ENCODE measurements around the gene BTBD1. TPM values are rescaled to one million over a fixed set of nuclear protein-coding genes. Genes with fewer than 3 reads are reported as not detected.

BTBD1 gene
- polyA plus RNA-seq, 1 experiment: 113 TPM

DNA sequence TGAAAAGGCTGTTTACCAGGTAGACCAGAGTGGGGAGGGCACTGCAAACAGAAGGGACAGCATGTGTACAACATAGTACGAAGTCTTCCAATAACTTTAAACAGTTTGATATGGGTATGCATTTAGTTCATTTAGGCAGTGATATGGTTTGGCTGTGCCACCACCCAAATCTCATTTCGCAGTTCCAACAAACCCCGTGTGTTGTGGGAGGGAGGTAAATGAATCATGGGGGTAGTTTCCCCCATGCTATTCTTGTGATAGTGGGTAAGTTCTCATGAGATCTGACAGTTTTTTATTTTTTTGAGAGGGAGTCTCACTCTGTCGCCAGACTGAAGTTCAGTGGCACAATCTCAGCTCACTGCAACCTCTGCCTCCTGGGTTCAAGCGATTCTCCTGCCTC is 88.6 kb downstream of the BTBD1 start:
- DNase-seq (ENCODE audit: low read depth, low spot score): no peak
- TF ChIP-seq, protein P1, sequence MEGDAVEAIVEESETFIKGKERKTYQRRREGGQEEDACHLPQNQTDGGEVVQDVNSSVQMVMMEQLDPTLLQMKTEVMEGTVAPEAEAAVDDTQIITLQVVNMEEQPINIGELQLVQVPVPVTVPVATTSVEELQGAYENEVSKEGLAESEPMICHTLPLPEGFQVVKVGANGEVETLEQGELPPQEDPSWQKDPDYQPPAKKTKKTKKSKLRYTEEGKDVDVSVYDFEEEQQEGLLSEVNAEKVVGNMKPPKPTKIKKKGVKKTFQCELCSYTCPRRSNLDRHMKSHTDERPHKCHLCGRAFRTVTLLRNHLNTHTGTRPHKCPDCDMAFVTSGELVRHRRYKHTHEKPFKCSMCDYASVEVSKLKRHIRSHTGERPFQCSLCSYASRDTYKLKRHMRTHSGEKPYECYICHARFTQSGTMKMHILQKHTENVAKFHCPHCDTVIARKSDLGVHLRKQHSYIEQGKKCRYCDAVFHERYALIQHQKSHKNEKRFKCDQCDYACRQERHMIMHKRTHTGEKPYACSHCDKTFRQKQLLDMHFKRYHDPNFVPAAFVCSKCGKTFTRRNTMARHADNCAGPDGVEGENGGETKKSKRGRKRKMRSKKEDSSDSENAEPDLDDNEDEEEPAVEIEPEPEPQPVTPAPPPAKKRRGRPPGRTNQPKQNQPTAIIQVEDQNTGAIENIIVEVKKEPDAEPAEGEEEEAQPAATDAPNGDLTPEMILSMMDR (IDR thresholded peaks at IDR 0.05; ENCODE audit: low read depth, low read length): no peak
- ChIA-PET POLR2A (no interaction called here), CTCF (no interaction called here)
- no peak overlapping the region for H3K27ac ChIP-seq (ENCODE audit: low read depth, low read length)
- no peaks in the 10 kb centered on the region for H3K9me3 ChIP-seq (ENCODE audit: control insufficient read depth, insufficient read depth, low read length)
- H3K4me3 ChIP-seq (ENCODE audit: low read depth, low read length): no peak overlapping the region
- no peaks in the 10 kb centered on the region for H3K27me3 ChIP-seq (ENCODE audit: control insufficient read depth, insufficient read depth, low read length)

DNA sequence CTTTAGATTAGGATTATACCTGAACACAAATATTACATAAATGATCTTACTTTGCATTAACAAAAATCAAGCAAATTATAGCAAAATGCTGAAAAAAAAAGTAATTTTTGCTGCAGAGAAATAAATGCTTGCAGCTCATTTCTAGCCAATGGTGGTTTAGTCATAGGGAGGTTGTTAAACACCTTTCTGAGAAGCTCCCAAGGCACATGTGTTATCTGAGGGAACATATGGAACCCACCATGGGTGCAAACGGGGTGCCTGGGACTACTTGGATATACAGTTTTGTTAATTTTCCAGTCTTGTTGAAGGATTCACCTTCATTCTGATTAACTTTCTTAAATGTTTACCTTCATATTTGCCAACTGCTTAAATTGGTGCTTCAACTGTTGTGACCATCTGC is 90.0 kb downstream of the BTBD1 start:
- TF ChIP-seq, protein P1 (IDR thresholded peaks at IDR 0.05; ENCODE audit: low read depth, low read length): no peak
- Histone ChIP-seq H3K27ac (ENCODE audit: low read depth, low read length) (no peak overlapping the region), H3K27me3 (ENCODE audit: control insufficient read depth, insufficient read depth, low read length) (no peaks in the 10 kb centered on the region), H3K9me3 (ENCODE audit: control insufficient read depth, insufficient read depth, low read length) (no peaks in the 10 kb centered on the region), H3K4me3 (ENCODE audit: low read depth, low read length) (no peak overlapping the region)
- ChIA-PET CTCF (no interaction called here), POLR2A (no interaction called here)
- no peak for DNase-seq (ENCODE audit: low read depth, low spot score)

DNA sequence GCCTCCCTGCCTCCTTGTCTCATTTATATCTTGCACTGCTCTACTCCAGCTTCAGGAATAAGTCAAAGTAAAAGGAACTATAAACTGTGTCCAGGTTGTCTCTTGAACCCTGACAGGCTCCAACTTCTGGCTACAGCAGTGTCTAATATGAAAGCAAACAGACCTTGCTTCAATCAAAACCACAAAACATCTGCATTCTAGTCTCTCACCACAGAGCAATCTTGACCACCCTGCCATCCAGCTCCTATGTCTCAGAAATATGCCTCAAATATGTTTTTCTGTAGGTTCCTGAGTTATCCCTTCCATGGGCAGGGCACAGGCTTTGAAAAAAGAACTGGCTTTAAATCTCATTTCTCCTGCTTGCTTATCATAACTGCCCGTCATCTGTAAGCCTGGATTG is 94.1 kb downstream of the BTBD1 start:
- ChIA-PET CTCF (no interaction called here), POLR2A (no interaction called here)
- TF ChIP-seq, protein P1 (IDR thresholded peaks at IDR 0.05; ENCODE audit: low read depth, low read length): no peak
- H3K9me3 ChIP-seq (ENCODE audit: control insufficient read depth, insufficient read depth, low read length): no peaks in the 10 kb centered on the region
- no peaks in the 10 kb centered on the region for H3K27me3 ChIP-seq (ENCODE audit: control insufficient read depth, insufficient read depth, low read length)
- H3K27ac ChIP-seq (ENCODE audit: low read depth, low read length): no peak overlapping the region
- no peak overlapping the region for H3K4me3 ChIP-seq (ENCODE audit: low read depth, low read length)
- no peak for DNase-seq (ENCODE audit: low read depth, low spot score)

DNA sequence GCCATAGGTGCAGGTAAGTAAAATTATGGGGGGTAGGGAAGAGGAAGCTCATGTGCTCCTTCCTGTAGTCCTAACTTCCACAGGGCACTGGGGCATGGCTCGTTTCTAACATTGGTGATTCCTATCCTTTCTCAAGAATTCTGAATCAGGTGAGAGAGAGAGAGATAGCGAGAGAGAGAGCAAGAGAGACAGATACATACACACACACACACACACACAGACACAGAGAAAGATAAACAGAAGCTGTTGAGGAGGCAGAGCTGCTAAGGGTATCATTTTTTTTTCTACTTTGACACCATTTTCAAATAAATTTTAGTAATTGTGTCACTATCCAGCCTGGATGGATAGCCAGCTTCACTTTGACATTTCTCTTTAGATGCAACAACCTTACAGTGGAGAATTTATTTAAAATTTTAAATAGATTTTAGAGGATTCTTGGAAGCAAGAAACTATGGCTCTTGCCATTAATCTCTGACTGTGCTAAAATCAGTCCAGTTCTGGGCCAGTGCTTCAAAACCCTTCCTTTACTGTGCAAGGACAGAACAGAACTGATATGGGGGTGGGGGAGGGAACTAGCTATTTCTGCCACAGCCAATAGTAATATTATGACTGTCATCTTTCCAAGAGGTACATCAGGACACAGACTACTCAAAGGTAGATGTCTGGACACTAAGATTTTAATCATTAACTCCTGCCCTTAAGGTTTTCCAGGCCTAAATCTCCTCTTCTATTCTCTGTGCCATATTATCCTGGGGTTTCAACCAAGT is 95.7 kb downstream of the BTBD1 start:
- H3K4me3 ChIP-seq (ENCODE audit: low read depth, low read length): no peak overlapping the region
- H3K9me3 ChIP-seq (ENCODE audit: control insufficient read depth, insufficient read depth, low read length): no peaks in the 10 kb centered on the region
- no peak for DNase-seq (ENCODE audit: low read depth, low spot score)
- ChIA-PET CTCF (interaction anchor here (0.5 kb wide), 1 partner anchor 310 kb away, joined by 3 read pairs; no protein-coding TSS in a partner anchor), POLR2A (no interaction called here)
- H3K27me3 ChIP-seq (ENCODE audit: control insufficient read depth, insufficient read depth, low read length): no peaks in the 10 kb centered on the region
- no peak overlapping the region for H3K27ac ChIP-seq (ENCODE audit: low read depth, low read length)
- TF ChIP-seq, protein P1 (IDR thresholded peaks at IDR 0.05; ENCODE audit: low read depth, low read length): no peak

DNA sequence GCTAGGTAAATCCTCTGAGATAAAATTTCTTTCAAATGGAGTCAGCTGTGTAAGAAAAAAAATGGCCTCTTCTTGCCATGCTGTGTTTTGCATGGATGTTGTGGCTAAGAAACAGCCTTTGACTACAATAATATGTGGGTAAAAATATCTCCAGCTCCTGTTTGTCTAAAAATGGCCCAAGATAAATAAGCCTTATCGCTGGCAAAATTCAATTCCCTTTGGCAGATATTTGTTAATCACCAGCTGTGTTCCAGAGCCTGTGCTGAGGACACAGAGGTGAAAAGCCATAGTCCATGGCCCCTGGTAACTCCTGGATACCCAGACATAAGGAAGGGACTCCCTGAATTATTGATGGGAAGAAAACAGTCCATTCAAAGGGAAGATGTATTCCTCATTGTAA is 96.4 kb downstream of the BTBD1 start:
- TF ChIP-seq, protein P1 (IDR thresholded peaks at IDR 0.05; ENCODE audit: low read depth, low read length): no peak
- ChIA-PET POLR2A (no interaction called here), CTCF (no interaction called here)
- H3K9me3 ChIP-seq (ENCODE audit: control insufficient read depth, insufficient read depth, low read length): no peaks in the 10 kb centered on the region
- no peak for DNase-seq (ENCODE audit: low read depth, low spot score)
- no peaks in the 10 kb centered on the region for H3K27me3 ChIP-seq (ENCODE audit: control insufficient read depth, insufficient read depth, low read length)
- H3K27ac ChIP-seq (ENCODE audit: low read depth, low read length): no peak overlapping the region
- H3K4me3 ChIP-seq (ENCODE audit: low read depth, low read length): no peak overlapping the region
